Osteocyte (in vitro differentiated cells): ENCODE results near the gene TRAF2. TPM values are rescaled to one million over a fixed set of nuclear protein-coding genes. Genes with fewer than 3 reads are reported as not detected.
"Not testable (repeated sequence)": the region's sequence is repeated elsewhere in the genome, so short reads cannot be mapped to it uniquely, and the experiment has no call there.

Experiments used
- DNase-seq: peaks from one replicate; pipeline ENCODE4 v3.0.0; 2021; ENCODE audit warnings: mixed read lengths; ENCODE audit not compliant: unreplicated experiment; ENCODE audit errors: extremely low spot score
- H3K27ac Mint-ChIP-seq: one replicate; pipeline ENCODE4 v1.8.0; 2021; ENCODE audit warnings: mild to moderate bottlenecking, mixed read lengths; ENCODE audit not compliant: unreplicated experiment
- H3K27me3 Mint-ChIP-seq: one replicate; pipeline ENCODE4 v1.8.0; 2021; ENCODE audit warnings: mixed read lengths; ENCODE audit not compliant: unreplicated experiment
- H3K36me3 Mint-ChIP-seq: one replicate; pipeline ENCODE4 v1.8.0; 2021; ENCODE audit warnings: mixed read lengths; ENCODE audit not compliant: unreplicated experiment
- H3K4me1 Mint-ChIP-seq: one replicate; pipeline ENCODE4 v1.8.0; 2021; ENCODE audit warnings: mixed read lengths; ENCODE audit not compliant: unreplicated experiment
- H3K4me3 Mint-ChIP-seq: one replicate; pipeline ENCODE4 v1.8.0; 2021; ENCODE audit warnings: mild to moderate bottlenecking, moderate library complexity, mixed read lengths; ENCODE audit not compliant: unreplicated experiment
- H3K9me3 Mint-ChIP-seq: one replicate; pipeline ENCODE4 v1.8.0; 2021; ENCODE audit warnings: mixed read lengths; ENCODE audit not compliant: unreplicated experiment
- total RNA-seq: library from RNA; stranded (reverse); gene quantifications from 2 replicates; pipeline ENCODE4 v1.2.1, GENCODE V29; 2021
- TF ChIP-seq, protein P1 (sequence below): fragments of 200-600 bp; sonication (generic); IDR thresholded peaks from 2 replicates; pipeline ENCODE4 v1.5.0; 2021; ENCODE audit warnings: antibody characterized with exemption, mild to moderate bottlenecking, moderate library complexity

Gene TRAF2
- total RNA-seq, 1 donor from 2014 or later = 14.4 TPM

GRCh38 chr9:136843801-136844740 lies 42.2 kb upstream of the TRAF2 start:
- H3K9me3 Mint-ChIP-seq, H3K36me3 Mint-ChIP-seq, H3K27me3 Mint-ChIP-seq, DNase-seq, H3K27ac Mint-ChIP-seq: not testable (repeated sequence)
- Mint-ChIP-seq H3K4me1 (peaks cover 40% of the 10 kb centered on the region), H3K4me3 (peak overlapping the region; percentile 40)
- TF ChIP-seq, protein P1, sequence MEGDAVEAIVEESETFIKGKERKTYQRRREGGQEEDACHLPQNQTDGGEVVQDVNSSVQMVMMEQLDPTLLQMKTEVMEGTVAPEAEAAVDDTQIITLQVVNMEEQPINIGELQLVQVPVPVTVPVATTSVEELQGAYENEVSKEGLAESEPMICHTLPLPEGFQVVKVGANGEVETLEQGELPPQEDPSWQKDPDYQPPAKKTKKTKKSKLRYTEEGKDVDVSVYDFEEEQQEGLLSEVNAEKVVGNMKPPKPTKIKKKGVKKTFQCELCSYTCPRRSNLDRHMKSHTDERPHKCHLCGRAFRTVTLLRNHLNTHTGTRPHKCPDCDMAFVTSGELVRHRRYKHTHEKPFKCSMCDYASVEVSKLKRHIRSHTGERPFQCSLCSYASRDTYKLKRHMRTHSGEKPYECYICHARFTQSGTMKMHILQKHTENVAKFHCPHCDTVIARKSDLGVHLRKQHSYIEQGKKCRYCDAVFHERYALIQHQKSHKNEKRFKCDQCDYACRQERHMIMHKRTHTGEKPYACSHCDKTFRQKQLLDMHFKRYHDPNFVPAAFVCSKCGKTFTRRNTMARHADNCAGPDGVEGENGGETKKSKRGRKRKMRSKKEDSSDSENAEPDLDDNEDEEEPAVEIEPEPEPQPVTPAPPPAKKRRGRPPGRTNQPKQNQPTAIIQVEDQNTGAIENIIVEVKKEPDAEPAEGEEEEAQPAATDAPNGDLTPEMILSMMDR = peak; percentile 69

- Mint-ChIP-seq H3K27ac (no peak overlapping the region), H3K9me3 (no peaks in the 10 kb centered on the region), H3K27me3 (no peaks in the 10 kb centered on the region), H3K4me3 (peak overlapping the region; percentile 45), H3K4me1 (peaks cover 38% of the 10 kb centered on the region), H3K36me3 (peaks cover 2% of the 10 kb centered on the region)
- TF ChIP-seq, protein P1 = no peak
- DNase-seq = no peak
Observed at GRCh38 chr9:136844761-136845464, 41.4 kb upstream of the TRAF2 start.

- Mint-ChIP-seq H3K36me3 (no peaks in the 10 kb centered on the region), H3K4me1 (peaks cover 38% of the 10 kb centered on the region), H3K27ac (no peak overlapping the region), H3K4me3 (peak overlapping the region; percentile 45), H3K9me3 (no peaks in the 10 kb centered on the region), H3K27me3 (no peaks in the 10 kb centered on the region)
- DNase-seq = no peak
- TF ChIP-seq, protein P1 = no peak
Observed at GRCh38 chr9:136845465-136846260, 40.7 kb upstream of the TRAF2 start.

DNA sequence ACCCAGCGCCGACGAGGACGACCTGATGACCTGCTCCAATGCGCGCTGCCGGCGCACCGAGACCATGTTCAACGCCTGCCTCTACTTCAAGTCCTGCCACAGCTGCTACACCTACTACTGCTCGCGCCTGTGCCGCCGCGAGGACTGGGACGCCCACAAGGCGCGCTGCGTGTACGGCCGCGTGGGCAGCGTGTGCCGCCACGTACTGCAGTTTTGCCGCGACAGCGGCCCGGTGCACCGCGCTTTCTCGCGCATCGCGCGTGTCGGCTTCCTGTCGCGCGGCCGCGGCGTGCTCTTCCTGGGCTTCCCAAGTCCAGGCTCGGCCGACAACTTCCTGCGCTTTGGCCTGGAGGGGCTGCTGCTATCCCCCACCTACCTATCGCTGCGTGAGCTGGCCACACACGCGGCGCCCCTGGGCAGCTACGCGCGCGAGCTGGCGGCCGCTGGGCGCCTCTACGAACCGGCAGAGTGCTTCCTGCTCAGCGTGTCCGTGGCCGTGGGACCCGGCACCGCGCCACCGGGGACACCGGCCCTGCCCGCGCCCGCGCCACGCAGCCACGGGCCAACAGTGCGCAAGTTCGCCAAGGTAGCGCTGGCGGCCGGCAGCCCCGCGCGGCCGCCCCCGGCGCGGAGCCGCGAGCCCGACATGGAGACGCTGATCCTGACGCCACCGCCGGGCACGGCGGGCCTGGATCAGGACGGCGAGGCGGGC lies 39.8 kb upstream of the TRAF2 start:
- Mint-ChIP-seq H3K4me3 (peak overlapping the region; percentile 75), H3K36me3 (no peaks in the 10 kb centered on the region), H3K27ac (no peak overlapping the region), H3K4me1 (peaks cover 33% of the 10 kb centered on the region), H3K9me3 (no peaks in the 10 kb centered on the region), H3K27me3 (no peaks in the 10 kb centered on the region)
- TF ChIP-seq, protein P1 = no peak
- no peak for DNase-seq
